NOMO-1 (cell line): ENCODE data around the gene ABCB9.

Experiments used
- DNase-seq, 2 experiments: peaks; one replicate each; lab custom pipeline; 2025; ENCODE audit not compliant: unreplicated experiment in 2 of 2; lab: John Stamatoyannopoulos, UW

The ABCB9 gene

DNA sequence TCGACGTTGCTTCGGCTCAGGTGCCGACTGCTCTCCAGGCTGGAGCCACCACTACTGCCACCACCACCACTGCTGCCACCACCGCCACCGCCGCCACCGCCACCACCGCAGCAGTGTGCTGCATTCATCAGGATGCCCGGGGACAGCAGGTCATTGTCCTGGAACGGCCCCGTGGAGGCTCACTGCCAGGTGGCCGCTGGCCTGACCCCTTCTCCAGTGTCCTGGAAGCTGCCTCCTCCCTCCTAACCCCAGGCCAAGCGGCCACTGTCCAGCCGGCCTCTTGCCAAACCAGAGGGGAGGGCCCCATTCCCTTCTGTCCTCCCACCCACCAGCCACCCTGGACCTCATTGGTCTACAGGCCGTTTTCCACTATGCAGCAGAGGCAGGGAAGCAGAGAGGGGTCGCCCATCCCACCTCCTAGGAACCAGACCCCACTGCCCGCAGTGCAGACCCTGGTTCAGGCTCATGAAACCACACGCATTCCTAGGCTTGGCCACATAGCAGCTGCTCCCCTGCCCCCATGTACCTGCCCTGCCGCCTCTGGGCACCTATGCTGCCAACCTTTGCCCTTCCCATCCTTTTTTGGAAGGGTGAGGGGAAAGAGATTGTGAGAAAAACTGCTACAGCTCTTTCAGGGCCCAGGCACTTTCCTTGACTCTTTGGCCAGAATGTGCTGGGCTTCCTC lies 29.4 kb upstream of the ABCB9 start:
- DNase-seq: no peak

DNA sequence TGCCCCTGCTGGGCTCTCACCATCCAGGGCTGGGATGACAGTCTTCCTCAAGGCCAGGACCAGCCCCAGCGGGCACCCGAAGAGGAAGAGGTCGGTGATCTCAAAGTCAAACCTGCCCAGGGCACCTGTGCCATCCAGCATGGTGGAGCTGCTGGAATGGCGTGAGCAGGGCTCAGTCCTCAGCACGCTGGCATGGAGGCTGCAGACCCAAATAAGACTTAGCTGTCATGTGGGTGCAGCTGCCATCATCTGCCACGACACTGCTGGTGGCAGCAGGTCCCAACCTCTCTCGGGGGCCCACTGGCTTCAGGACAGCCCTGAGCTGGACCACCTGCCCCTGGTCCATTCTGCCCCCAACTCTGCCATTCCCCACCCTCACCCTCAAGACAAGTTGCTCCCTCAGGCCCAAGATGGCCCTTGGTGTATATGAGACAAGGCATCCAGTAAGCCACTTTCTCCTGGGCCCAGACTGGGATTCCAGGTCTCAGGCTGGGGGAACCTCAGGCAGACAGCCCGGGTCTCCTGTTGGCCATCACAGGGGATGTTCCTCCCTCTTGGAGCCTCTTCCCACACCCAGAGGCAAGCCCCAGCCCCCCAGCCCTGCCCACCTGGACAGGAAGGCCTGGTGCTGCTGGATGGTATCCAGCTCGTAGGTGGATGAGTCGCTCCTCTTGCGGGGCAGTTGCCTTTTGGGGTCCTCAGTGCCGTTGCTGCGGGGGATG lies 28.7 kb upstream of the ABCB9 start:
- DNase-seq: no peak

DNA sequence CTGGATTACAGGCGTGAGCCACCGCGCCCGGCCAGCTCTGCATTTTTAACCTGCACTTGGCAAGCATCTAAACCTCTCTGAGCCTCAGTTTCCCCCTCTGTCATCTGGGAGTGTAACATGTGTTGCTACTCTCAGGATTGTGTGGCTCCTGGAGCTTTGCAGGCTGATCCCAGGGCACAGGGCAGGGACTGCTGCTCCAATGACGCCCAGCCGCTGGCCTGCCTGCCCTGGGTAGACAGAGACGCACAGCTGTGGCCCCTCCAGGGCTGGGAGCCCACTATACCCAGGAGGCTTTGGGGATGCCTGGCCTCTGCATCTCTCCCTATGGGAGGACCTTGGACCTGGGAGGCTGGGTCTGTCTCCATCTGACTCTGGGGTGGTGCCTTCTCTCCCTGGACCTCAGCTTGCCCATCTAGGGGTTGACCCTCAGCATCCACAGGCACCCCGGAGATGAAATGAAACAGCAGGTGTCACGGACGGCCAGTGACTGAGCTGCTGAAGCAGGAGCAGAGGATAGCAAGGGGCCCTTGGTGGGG lies 27.9 kb upstream of the ABCB9 start:
- no peak for DNase-seq

DNA sequence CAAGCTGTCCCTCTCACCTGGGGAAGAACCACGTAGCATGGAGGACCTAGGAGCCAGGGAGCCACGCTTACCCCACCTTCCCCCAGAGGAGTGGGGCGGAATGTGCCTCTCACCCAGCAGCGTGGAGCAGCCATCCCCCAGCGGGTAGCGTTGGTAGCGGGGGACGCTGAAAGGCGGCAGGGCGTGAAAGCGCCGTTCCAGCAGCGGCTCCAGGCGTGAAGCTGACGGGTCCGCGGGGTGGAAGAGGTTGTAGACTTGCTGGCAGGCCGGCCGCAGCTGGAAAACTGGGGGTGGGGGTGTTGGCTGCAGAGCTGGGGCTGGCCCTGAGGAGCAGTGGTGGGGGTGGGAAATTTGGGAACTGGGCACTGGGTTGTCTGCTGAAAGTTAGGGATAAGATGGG lies 26.1 kb upstream of the ABCB9 start:
- DNase-seq: no peak

DNA sequence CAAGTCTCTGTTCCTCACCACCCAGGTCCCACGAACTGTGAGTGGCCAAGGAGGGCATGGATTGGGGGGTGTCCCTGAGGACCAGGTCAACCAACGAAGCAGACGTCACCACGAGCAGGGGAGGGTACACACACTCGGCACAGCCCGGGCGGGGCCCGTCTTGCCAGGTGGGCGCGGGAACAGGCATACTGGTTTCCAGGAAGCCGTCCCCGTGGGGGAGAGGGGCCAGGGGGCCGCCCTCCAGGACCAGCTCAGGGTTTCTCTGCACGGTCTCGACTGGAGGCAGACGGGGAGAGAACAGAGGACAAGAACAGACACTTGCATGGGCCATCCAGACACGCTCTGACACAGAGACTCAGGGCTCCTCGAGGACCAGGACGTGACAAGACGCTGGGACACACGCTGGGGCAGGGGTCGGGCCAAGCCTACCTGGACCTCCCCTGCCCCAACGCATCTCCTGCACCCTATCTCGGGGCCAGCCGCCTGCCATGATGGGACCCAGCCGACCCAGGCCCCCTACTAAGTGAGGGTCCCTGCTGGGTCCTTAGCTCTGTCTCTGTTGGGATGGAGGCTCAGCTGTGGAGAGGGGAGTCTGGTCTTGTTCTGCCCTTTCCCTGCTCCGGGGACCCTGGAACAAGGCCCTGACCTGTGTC lies 25.5 kb upstream of the ABCB9 start:
- DNase-seq: no peak

DNA sequence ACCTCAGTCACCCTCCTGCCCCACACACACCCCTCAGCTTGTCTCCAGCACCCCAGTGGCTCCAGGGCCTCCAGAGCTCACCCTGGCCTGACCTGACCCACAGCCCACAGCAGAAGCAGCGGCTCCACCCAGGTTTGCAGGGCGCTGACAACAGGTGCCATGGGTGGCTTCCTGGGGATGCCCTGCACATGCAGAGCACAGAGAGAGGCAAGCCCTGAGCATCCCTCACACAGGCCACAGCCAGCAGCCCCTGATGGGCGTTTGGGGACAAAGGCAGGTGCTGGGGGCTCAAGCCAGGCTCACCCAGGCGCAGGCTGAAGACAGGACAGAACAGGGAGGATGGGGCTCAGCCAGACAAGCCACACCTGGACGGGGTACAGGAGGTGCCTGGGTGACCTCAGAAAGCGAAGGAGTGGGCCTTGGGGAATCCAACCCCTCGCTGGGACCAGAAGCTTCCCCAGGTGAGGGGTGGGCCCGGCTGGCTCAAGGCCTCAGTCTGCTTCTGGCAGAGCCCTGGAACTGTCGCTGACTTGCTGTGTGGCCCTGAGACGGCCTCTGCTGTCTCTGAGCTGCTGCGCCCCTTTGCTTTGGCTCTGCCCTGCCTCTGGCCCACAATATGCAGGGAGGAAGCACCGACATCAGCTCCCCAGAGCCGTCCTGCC lies 24.8 kb upstream of the ABCB9 start:
- no peak for DNase-seq

DNA sequence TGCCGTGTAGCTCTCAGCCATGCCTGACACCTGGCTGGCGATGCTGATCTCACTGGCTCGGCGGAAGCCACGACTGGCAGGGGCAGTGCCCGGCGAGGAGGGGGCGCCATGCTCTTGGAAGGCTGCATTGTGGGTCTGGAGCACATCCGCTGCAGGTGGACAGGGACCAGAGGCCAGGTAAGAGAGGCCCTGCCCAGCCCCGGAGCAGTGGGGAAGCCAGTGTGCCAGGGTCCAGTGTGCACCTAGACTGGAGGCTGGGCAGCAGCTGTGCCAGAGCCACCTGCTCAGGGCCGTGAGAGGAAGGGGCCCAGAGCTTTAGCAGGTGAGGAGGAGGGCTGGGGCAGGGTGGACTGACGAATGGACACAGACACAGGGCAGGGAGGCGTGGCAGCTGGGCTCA lies 24.3 kb upstream of the ABCB9 start:
- DNase-seq: no peak

DNA sequence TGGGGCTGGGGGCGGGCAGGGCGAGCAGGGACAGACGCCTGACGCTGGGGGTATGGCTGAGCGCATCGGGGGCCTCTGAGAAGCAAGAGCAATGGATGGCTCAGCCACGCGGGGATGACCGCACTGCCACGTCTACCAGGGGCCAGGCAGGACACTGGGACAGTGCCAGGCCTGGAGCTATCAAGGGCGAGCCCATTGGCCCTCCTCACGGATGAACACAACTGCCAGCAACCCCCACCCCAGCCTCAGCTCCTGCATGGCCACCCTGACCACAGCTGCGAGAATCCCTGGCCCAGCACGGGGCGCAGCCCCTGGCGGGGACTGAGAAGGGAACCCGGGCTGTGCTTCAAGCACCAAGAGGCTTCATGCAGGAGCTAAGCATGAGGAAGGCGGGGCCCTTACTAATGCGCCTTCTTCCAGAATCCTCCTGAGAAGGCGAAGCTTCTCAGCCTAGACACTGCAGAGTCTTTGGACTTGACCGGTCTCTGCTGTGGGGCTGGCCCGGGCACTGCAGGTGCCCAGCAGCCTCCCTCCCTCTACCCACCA lies 23.7 kb upstream of the ABCB9 start:
- no peak for DNase-seq

DNA sequence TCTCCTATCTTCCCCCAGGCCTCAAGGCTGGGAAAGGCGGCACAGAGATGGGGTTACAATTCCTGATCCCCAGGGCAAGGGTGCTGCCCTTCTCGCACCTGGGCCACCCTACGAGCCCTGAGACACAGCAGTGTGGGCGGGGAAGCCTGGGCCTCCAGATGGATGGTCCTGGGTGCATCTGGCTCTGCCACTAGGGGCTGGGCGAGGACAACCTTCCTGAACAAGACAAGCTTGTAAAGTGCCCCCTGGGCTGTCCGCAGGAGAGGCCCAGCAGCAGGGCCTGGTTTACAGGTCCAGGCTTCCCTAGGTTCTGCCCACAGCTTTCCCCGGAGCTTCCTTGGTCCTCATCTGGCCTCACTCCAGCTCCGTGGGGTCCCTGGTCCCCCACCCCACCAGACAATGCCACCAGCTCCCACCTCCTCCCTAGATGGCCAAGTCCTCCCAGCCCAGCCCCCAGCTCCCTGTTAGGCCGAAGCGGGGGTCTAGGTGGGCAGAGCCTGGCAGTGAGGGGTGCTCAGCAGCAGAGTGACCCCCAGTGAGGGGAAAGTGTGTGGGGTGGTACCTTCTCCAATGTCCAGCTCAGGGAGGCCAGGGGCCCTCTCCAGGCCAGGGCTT lies 23.1 kb upstream of the ABCB9 start:
- no peak for DNase-seq

DNA sequence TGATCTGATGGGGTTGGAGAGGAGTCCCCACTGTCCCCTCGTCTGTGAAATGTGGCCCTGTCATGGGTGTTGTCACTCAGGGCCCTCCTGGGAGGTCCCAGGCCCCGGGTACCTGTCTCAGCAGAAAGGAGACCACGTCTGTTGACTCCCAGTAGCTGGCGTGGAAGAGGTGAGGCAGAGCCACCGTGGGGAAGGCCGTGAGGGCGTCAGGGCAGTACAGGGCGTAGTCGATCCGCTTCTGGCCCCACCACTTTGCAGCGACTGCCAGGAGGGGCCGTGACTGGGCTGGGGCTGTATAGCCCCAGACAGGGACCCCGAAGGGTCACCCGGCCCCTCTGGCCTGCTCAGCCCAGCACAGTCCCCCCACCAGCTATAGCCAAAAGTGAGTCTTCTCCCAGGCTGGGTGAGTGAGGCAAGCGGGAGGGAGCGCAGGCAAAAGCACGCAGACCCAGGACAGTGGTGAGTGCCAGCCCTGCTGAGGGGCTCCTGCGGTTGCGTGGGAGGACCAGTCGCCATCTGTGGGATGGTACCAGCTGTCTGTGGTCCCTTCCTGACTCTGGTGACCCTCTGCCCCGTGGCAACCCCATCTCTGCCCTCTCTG lies 22.4 kb upstream of the ABCB9 start:
- no peak for DNase-seq

DNA sequence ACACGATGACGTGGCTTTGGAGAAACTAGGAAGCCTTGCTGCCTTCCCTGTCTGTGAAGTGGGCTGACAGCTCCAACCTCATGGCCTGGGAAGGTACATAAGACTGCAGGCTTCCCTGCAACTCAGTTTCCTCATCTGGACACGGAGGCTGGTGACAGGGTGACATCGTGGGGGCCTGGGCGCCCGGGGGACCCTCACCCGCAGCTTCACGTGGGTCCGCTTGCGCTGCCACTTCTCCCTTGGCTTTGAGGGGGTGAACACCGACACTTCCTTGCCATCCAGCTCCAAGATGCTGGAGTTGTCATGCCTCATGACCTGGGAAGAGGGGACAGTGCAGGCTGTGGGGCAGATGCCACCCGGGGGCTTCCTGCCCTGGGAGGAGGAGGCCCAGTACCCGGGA lies 21.8 kb upstream of the ABCB9 start:
- DNase-seq: no peak

DNA sequence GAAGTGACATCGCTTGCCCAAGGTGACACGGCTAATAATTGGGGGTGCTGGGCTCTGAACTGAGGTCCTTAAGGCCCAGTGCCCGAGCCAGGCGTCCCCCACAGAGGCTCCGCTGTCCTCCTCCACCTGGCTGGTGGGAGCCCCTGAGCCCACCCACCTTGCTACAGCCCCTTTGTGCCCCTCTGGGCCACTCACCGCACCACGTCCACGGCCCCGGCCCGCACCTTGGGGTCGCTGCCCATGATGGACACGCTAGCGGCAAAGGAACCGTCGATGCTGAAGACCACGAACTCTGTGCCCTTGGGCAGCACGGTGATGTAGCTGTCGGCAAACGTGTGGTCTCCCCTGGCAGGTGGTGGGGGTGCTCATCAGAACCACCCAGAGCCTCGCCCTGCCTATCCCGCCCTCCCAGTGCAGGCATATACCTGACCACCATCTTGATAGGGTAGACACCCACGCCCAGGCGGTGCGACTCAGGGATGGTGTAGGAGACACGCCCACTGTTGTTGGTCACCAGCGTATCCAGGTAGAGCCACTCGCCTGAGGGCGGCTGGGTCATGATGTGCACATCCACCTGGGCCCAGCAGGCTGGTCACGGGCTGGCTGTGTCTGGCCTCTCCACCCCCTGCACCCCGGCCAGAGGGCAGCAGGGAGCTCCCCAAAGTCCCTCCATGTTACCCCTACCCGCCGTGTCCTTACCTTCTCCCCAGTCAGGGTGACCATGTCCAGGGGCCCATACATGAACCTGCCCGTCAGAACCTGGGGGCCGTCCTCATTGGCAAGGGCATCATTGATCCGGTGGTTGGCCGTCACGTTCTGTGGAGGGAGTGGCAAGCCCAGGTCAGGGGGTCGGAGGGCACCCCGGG lies 21.1 kb upstream of the ABCB9 start:
- no peak for DNase-seq

DNA sequence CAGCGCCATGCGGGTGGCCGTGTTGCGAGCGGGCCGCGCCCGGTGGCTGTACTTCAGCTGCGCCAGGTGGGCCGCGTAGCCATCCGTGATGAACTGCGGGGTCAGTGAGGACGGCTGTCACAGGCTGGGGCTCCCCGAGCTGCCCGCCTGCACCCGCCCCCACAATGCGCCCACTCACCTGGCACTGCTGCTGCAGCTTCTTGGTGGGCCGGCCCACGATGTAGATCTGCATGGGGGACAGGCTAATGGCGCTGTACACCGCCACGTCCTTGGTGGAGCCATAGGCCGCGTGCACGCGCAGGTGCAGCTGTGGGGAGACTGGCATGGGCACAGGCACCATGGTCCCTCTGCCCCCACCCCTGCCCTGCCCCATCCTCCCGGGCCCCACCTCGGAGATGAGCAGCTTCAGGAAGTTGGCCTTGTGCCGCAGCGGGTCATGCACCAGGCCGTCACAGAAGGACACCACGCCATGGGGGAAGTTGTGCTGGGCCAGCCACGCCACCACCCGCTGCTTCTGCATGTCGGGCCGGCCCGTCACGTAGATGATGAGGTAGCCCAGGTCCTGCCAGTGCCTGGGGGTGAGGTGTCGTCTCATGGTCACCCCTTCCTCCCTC lies 20.1 kb upstream of the ABCB9 start:
- no peak for DNase-seq

DNA sequence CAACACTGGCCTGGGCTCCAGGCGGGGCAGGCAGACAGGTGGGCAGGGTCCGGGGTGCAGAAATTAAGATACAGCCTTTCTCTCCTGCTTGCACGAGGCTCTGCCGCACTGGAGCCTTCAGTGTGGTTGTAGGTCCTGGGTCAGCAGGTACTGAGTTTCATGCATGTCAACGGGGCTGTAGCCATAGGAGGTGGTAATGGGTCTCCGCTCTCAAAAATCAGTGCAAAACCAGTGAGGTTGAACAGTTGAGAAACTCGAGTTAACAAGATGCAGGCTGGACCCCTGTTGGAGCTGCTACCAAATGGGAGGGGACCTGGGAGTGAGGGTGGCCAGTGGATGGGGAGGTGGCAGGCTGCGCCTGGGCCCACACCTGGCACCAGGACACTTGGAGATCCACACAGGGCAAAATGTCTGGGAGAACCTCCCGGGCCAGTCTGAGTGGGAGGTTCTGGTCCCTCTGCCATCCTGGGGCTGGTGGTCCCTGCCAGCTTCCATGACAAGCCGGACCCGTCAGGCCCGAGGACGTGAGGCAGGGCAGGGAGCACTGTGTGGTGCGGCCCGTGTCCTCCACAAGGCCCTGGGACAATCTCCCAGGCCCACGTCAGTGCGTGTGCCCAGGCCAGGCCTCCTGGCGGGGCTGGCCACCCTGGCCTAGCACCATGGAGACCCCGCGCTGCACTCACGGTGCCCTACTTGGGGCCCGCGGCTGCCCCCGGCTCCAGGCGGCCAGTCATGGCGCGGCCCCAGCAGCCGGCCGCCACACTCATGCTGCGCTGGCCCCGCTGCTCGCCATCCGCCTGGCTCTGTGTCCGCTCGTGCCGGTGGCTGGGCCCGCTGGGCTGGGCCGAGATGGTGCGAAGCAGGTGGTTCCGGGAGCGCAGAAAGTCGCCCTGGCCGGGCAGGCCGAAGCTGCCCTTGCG lies 19.3 kb upstream of the ABCB9 start:
- DNase-seq: no peak

DNA sequence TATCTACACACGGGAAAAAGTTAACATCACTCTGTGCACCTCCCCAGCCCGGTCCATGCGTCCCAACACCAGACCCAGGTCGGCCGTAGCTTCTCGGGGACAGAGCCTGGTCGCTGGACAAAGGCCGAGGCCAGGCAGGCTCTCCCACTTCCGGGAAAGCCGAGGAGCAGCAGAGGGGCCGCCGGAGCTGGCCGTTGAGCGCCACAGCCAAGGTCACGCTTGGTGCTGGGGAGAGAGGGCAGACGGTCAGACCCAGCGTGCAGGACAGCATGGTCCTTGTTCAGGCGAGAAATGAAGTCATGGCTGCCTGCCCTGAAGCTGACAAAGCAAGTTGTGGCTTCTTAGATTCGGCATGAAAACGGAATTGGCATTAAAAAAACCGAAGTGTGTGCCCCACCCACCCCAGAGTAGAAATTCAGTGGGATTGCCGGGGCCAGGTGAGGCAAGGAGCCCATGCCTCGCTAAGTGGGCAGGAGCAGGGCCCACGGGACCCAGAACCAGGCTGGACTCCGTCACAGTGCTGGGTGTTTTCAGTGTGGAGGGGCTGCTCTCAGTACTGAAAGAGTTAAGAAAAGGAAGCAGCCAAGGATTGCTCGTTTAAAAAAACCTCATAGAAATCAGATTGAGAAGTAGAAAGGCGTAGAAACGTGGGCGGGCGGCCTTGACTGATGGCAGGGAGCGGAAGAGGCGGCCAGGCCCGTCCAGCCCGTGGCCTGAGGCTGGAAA lies 18.5 kb upstream of the ABCB9 start:
- DNase-seq: no peak

DNA sequence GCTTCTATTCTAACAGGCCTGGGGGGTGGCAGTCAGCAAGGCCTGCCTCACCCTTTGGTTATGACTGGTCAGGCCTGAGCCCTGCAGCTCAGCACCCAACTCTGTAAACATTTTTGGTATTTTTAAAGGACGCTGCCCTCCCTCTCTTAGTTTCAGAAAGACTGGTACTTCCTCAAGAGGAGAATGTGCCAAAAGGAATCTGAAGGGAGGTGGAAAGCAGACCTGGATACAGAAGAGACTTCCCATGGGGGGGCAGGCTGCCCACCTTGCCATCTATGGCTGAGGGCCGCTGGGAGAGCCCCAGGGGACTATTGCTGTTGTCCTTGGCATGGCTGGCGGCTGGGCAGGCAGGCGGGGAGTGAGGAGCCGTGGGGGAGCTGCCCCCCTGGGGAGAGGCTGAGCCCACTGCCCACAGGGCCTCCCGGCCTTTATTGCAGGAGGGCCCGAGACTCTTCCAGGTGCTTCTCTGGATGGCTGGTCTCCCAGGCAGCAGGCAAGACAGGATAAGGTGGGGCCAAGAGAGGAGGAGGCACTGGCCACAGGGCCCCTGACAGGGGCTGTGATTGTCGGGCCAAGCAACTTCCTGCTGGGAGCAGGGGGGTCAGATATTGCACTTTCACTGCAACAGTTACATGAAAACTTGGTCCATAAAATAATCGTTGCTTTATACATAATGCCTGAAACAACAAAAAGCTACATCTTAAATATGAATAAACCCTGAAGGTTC lies 17.7 kb upstream of the ABCB9 start:
- DNase-seq: peak; percentile 16 to 22
